K562 (cell line): ENCODE results near the gene SLC28A1. TPM values are rescaled to one million over a fixed set of nuclear protein-coding genes. Genes with fewer than 3 reads are reported as not detected.

ENCODE experiments used
- ATF6 ChIP-seq: sonication (generic); formaldehyde crosslinking; IDR thresholded peaks from 2 replicates; pipeline ENCODE4 v1.4.0; 2020; ENCODE audit warnings: mild to moderate bottlenecking, missing genetic modification reagents
- C11orf30 ChIP-seq: fragments of 450-650 bp; IDR thresholded peaks from 2 replicates; pipeline ENCODE4 v1.6.1; 2016; ENCODE audit warnings: low read depth, mild to moderate bottlenecking
- CC2D1A ChIP-seq: fragments of 450-650 bp; IDR thresholded peaks from 2 replicates; pipeline ENCODE4 v1.6.1; 2017; ENCODE audit warnings: mild to moderate bottlenecking
- CHAMP1 ChIP-seq: fragments of 450-650 bp; IDR thresholded peaks from 2 replicates; pipeline ENCODE4 v1.6.1; 2016; ENCODE audit warnings: mild to moderate bottlenecking
- DPF2 ChIP-seq: fragments of 450-650 bp; IDR thresholded peaks from 2 replicates; pipeline ENCODE4 v1.6.1; 2016
- HDAC3 ChIP-seq: fragments of 450-650 bp; IDR thresholded peaks from 2 replicates; pipeline ENCODE4 v1.6.1; 2018; ENCODE audit warnings: borderline replicate concordance, mild to moderate bottlenecking, moderate library complexity; ENCODE audit not compliant: partially characterized antibody
- HOXB6 ChIP-seq: fragments of 250-450 bp; sonication (Bioruptor Pico); IDR thresholded peaks from 2 replicates; pipeline ENCODE4 v1.5.1; 2022; ENCODE audit warnings: mild to moderate bottlenecking, borderline replicate concordance
- KLF6 ChIP-seq: fragments of 250-450 bp; sonication (Bioruptor Pico); IDR thresholded peaks from 2 replicates; pipeline ENCODE4 v1.4.0; 2020; ENCODE audit warnings: mild to moderate bottlenecking, moderate library complexity, borderline replicate concordance
- MEF2A ChIP-seq: IDR thresholded peaks from 2 replicates; pipeline ENCODE4 v1.6.1; 2011; ENCODE audit warnings: low read depth, mild to moderate bottlenecking, low read length, moderate library complexity; ENCODE audit not compliant: control insufficient read depth
- NFIX ChIP-seq: fragments of 250-450 bp; sonication (Bioruptor Pico); IDR thresholded peaks from 2 replicates; pipeline ENCODE4 v1.4.0; 2020; ENCODE audit warnings: low read depth, mild to moderate bottlenecking, moderate library complexity
- NR4A1 ChIP-seq, 2 experiments: fragments of 250-450 bp in 1 of 2; fragments of 450-650 bp in 1 of 2; sonication (Bioruptor Pico) in 1 of 2; IDR thresholded peaks; 2 replicates each; pipeline versions ENCODE4 v1.4.0 to v1.6.1; 2016 to 2020; ENCODE audit warnings: mild to moderate bottlenecking in 2 of 2, missing compliant biosample characterization in 1 of 2, missing genetic modification characterization in 1 of 2, moderate library complexity in 1 of 2
- NRF1 ChIP-seq, 2 experiments: fragments of 450-650 bp; IDR thresholded peaks in 1 of 2; conservative IDR thresholded peaks in 1 of 2; 2 replicates each; pipeline ENCODE4 v1.6.1; 2014; ENCODE audit warnings: mild to moderate bottlenecking in 2 of 2
- STAT5B ChIP-seq: fragments of 250-450 bp; sonication (Bioruptor Pico); IDR thresholded peaks from 2 replicates; pipeline ENCODE4 v1.8.0; 2021; ENCODE audit warnings: mild to moderate bottlenecking, inconsistent platforms
- STAT6 ChIP-seq: sonication (generic); formaldehyde crosslinking; IDR thresholded peaks from 2 replicates; pipeline ENCODE4 v1.8.1; 2023; ENCODE audit warnings: mild to moderate bottlenecking, missing genetic modification reagents
- TBP ChIP-seq: optimal IDR thresholded peaks from 2 replicates; pipeline ENCODE3; 2011; ENCODE audit warnings: low read depth, low read length, improper control_type of control experiment
- TFAP4 ChIP-seq: sonication (generic); formaldehyde crosslinking; IDR thresholded peaks from 2 replicates; pipeline ENCODE4 v1.8.0; 2022; ENCODE audit warnings: missing genetic modification reagents, mild to moderate bottlenecking, moderate library complexity, borderline replicate concordance
- THRAP3 ChIP-seq: fragments of 450-650 bp; IDR thresholded peaks from 2 replicates; pipeline ENCODE4 v1.6.1; 2016; ENCODE audit warnings: mild to moderate bottlenecking, inconsistent platforms, borderline replicate concordance
- ZNF24 ChIP-seq: fragments of 450-650 bp; IDR thresholded peaks from 2 replicates; pipeline ENCODE4 v1.6.1; 2016
- ZNF75A ChIP-seq: fragments of 450-650 bp; formaldehyde crosslinking; IDR thresholded peaks from 2 replicates; pipeline ENCODE4 v1.4.0; 2020; ENCODE audit warnings: mild to moderate bottlenecking
- ZNF785 ChIP-seq: fragments of 250-450 bp; sonication (Bioruptor Pico); IDR thresholded peaks from 2 replicates; pipeline ENCODE4 v1.4.0; 2020; ENCODE audit warnings: mild to moderate bottlenecking
- polyA plus RNA-seq, 8 experiments: library from polyadenylated mRNA; depleted of rRNA in 4 of 8; stranded (reverse) in 5 of 8; unstranded in 3 of 8; fragments of >200 nt; fragmentation: Nextera tagmentation in 2 of 8; fragmentation: Illumina TruSeq in 1 of 8; extraction: Ambion mirVana in 2 of 8; extraction: Trizol in 1 of 8; gene quantifications; 2 replicates each; pipeline versions ENCODE4 v1.2.1 to v1.2.3, GENCODE V29; 2011 to 2014; ENCODE audit warnings: inconsistent platforms in 1 of 8, missing spikeins in 1 of 8
- total RNA-seq, 7 experiments: library from RNA; depleted of rRNA in 6 of 7; stranded (reverse); fragments of >200 nt in 6 of 7; fragmentation: Illumina TruSeq in 2 of 7; extraction: Trizol in 2 of 7; gene quantifications; 2 replicates each; pipeline versions ENCODE4 v1.2.1 to v1.2.3, GENCODE V29; 2011 to 2021; ENCODE audit warnings: low replicate concordance in 1 of 7

SLC28A1 gene
- total and polyA plus RNA-seq, 9 of the 15 experiments (the other 6 are each of a cell fraction or from before 2014, with no cell fraction given): 0.04 TPM; not detected in 8

- no peak for TF ChIP-seq ATF6
- no peak for TF ChIP-seq NR4A1 (CRISPR knock-in tag; IDR thresholded peaks at IDR 0.05)
- peak; percentile 55; the same call in 1 of the 2 replicates for TF ChIP-seq NR4A1 (tag; IDR thresholded peaks at IDR 0.05)
- no peak for TF ChIP-seq CHAMP1
- peak; percentile 89 for TF ChIP-seq C11orf30
- no peak for TF ChIP-seq ZNF75A (CRISPR knock-in tag)
- no peak for TF ChIP-seq NRF1 (conservative IDR thresholded peaks at IDR 0.05 in 1 of 2, IDR thresholded peaks at IDR 0.05 in 1 of 2)
- no peak for TF ChIP-seq MEF2A
- TF ChIP-seq STAT5B: no peak
- no peak for TF ChIP-seq ZNF785 (CRISPR knock-in tag)
- no peak for TF ChIP-seq KLF6 (CRISPR knock-in tag)
- no peak for TF ChIP-seq HDAC3
- peak; percentile 74 for TF ChIP-seq CC2D1A
- no peak for TF ChIP-seq THRAP3
- no peak for TF ChIP-seq NFIX (CRISPR knock-in tag)
- no peak for TF ChIP-seq STAT6 (CRISPR knock-in tag)
- TF ChIP-seq DPF2: no peak
- TF ChIP-seq TBP: no peak
- TF ChIP-seq ZNF24: peak; percentile 36; the same call in 1 of the 2 replicates
- TF ChIP-seq TFAP4 (CRISPR knock-in tag): 0 out of 2 replicates have a peak, but pooled peaks have one; percentile 56
- TF ChIP-seq HOXB6: no peak
These were observed 70.8 kb downstream of the SLC28A1 start (continued) for GRCh38 chr15:84955089-84955848.
